Measurements from ENCODE around the gene FXYD7. TPM values are rescaled to one million over a fixed set of nuclear protein-coding genes. Genes with fewer than 3 reads are reported as not detected.

Gene FXYD7
- total RNA-seq, 2 experiments from 2014 or later, result 15.3 to 15.6 TPM

GRCh38 chr19:35094656-35095055 lies 48.4 kb upstream of the FXYD7 start:
- Histone ChIP-seq H3K36me3 (ENCODE audit: insufficient read depth, low read length) (no peaks in the 10 kb centered on the region), H3K27ac (ENCODE audit: low read depth in 1 of 2, low read length in 2 of 2) (no peak overlapping the region), H3K4me3 (ENCODE audit: low read length) (no peak overlapping the region), H3K4me1 (ENCODE audit: insufficient read depth, low read length) (peaks cover 8% of the 10 kb centered on the region), H3K27me3 (ENCODE audit: control insufficient read depth in 1 of 2, insufficient read depth in 2 of 2, low read length in 2 of 2) (peaks cover 10 to 11% of the 10 kb centered on the region in 2 experiments), H3K9me3 (ENCODE audit: control insufficient read depth in 1 of 2, insufficient read depth in 1 of 2, low read length in 2 of 2) (no peaks in the 10 kb centered on the region)
- ChIA-PET CTCF (no interaction called here), POLR2A (no interaction called here)
- H3K27me3 Mint-ChIP-seq, result peaks cover 7% of the 10 kb centered on the region
- peaks cover 5% of the 10 kb centered on the region for H3K4me1 Mint-ChIP-seq (ENCODE audit: low read depth)
- intact Hi-C loops (cut with DNase I, micrococcal nuclease), result loop anchor here in 1 of 2 experiments (5.0 kb wide), 1 partner anchor 257 kb away; no protein-coding TSS in a partner anchor
- no peaks in the 10 kb centered on the region for H3K36me3 Mint-ChIP-seq (ENCODE audit: low read depth)
- H3K4me3 Mint-ChIP-seq, result no peak overlapping the region
- DNase-seq (no peak), ATAC-seq (ENCODE audit: poor library complexity) (no peak)
- no peak overlapping the region for H3K27ac Mint-ChIP-seq
- TF ChIP-seq, protein P1, sequence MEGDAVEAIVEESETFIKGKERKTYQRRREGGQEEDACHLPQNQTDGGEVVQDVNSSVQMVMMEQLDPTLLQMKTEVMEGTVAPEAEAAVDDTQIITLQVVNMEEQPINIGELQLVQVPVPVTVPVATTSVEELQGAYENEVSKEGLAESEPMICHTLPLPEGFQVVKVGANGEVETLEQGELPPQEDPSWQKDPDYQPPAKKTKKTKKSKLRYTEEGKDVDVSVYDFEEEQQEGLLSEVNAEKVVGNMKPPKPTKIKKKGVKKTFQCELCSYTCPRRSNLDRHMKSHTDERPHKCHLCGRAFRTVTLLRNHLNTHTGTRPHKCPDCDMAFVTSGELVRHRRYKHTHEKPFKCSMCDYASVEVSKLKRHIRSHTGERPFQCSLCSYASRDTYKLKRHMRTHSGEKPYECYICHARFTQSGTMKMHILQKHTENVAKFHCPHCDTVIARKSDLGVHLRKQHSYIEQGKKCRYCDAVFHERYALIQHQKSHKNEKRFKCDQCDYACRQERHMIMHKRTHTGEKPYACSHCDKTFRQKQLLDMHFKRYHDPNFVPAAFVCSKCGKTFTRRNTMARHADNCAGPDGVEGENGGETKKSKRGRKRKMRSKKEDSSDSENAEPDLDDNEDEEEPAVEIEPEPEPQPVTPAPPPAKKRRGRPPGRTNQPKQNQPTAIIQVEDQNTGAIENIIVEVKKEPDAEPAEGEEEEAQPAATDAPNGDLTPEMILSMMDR (IDR thresholded peaks at IDR 0.05), result no peak
- no peaks in the 10 kb centered on the region for H3K9me3 Mint-ChIP-seq

- Histone ChIP-seq H3K9me3 (ENCODE audit: control insufficient read depth in 1 of 2, insufficient read depth in 1 of 2, low read length in 2 of 2) (no peaks in the 10 kb centered on the region), H3K27ac (ENCODE audit: low read depth in 1 of 2, low read length in 2 of 2) (no peak overlapping the region), H3K27me3 (ENCODE audit: control insufficient read depth in 1 of 2, insufficient read depth in 2 of 2, low read length in 2 of 2) (peaks cover 5 to 6% of the 10 kb centered on the region in 2 experiments), H3K4me1 (ENCODE audit: insufficient read depth, low read length) (peaks cover under 1% of the 10 kb centered on the region), H3K4me3 (ENCODE audit: low read length) (no peak overlapping the region), H3K36me3 (ENCODE audit: insufficient read depth, low read length) (no peaks in the 10 kb centered on the region)
- ChIA-PET POLR2A (no interaction called here), CTCF (no interaction called here)
- Mint-ChIP-seq H3K27me3 (no peaks in the 10 kb centered on the region), H3K9me3 (no peaks in the 10 kb centered on the region), H3K4me1 (ENCODE audit: low read depth) (no peaks in the 10 kb centered on the region), H3K36me3 (ENCODE audit: low read depth) (no peaks in the 10 kb centered on the region), H3K4me3 (no peak overlapping the region), H3K27ac (no peak overlapping the region)
- TF ChIP-seq, protein P1 (IDR thresholded peaks at IDR 0.05), result no peak
- intact Hi-C loops (cut with DNase I, micrococcal nuclease), result no loop called here
- no peak for ATAC-seq (ENCODE audit: poor library complexity)
- DNase-seq, result no peak
These were observed 47.2 kb upstream of the FXYD7 start for GRCh38 chr19:35095667-35096368.

GRCh38 chr19:35098413-35099049 lies 44.5 kb upstream of the FXYD7 start:
- ChIA-PET CTCF (no interaction called here), POLR2A (no interaction called here)
- Mint-ChIP-seq H3K4me1 (ENCODE audit: low read depth) (no peaks in the 10 kb centered on the region), H3K4me3 (no peak overlapping the region), H3K9me3 (no peaks in the 10 kb centered on the region), H3K36me3 (ENCODE audit: low read depth) (no peaks in the 10 kb centered on the region), H3K27me3 (no peaks in the 10 kb centered on the region), H3K27ac (no peak overlapping the region)
- Histone ChIP-seq H3K4me1 (ENCODE audit: insufficient read depth, low read length) (no peaks in the 10 kb centered on the region), H3K9me3 (ENCODE audit: control insufficient read depth in 1 of 2, insufficient read depth in 1 of 2, low read length in 2 of 2) (no peaks in the 10 kb centered on the region), H3K27me3 (ENCODE audit: control insufficient read depth in 1 of 2, insufficient read depth in 2 of 2, low read length in 2 of 2) (no peaks in the 10 kb centered on the region), H3K27ac (ENCODE audit: low read depth in 1 of 2, low read length in 2 of 2) (no peak overlapping the region), H3K36me3 (ENCODE audit: insufficient read depth, low read length) (no peaks in the 10 kb centered on the region), H3K4me3 (ENCODE audit: low read length) (no peak overlapping the region)
- DNase-seq, result no peak
- ATAC-seq (ENCODE audit: poor library complexity), result no peak
- TF ChIP-seq, protein P1 (IDR thresholded peaks at IDR 0.05), result no peak
- intact Hi-C loops (cut with DNase I, micrococcal nuclease), result no loop called here

Data from CD4-positive, alpha-beta T cell (primary cell).